GM21390 (cell line): ENCODE measurements around the gene MAP1B.
"Not testable (repeated sequence)": the region's sequence is repeated elsewhere in the genome, so short reads cannot be mapped to it uniquely, and the experiment has no call there.

Experiments used
- ATAC-seq: cut with Tn5 transposase; IDR thresholded peaks from one replicate; pipeline ENCODE4 v1.9.1; 2021; ENCODE audit not compliant: unreplicated experiment

Gene MAP1B

DNA sequence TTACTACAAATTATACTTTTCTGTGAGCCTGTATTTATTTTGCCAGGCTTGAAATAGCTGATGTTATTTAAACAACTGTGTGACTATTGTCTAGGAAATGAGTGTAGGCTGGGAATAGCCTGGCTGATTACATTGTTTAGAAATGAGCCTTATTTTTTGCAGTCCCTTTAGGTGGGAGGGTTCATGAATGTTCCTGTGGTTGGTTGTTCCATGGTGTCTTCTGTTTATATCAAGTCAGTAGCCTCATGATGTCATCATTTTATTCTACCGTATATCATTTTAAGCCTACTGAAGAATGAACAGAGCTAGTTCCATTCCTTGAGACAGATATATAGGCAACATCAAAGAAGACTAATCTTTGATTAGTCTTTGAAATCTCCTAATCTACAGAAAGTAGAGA is 53.1 kb downstream of the MAP1B start:
- no peak for ATAC-seq

DNA sequence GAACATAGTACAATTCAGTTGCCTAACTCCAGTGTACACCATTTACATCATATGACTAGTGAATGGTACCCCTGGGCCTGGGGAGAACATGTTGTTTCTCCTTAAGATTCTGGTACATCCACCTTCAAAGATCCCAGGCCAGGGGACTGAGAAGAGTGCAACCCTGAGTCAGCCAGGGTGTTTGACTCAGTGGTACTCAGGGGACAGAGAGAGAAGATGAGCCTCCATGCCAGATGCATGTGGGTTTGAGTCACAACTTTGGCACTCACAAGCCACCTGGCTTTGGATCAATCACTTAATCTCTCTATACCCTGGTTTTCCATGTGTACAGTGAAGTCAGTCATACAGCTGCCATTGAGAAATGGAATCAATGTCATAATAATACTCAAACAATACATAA is 53.7 kb downstream of the MAP1B start:
- no peak for ATAC-seq

DNA sequence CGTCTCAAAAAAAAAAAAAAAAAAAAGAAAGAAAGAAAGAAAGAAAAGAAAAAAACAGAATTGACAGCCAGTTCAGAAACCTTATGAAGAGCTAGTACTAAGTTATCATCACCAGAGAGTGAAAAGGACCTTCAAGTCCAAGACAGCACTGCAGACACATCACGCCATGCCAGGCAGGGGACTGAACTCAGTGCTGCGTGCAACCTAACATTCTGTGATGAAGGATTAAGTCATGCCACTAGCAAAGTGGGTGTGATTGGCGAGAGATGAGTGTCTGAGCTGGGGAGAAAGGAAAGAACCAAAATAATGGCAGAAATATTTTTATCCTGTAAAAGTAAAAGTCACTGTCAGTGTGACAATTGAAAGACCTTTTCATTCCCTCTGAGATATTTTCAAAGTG is 54.7 kb downstream of the MAP1B start:
- no peak for ATAC-seq

DNA sequence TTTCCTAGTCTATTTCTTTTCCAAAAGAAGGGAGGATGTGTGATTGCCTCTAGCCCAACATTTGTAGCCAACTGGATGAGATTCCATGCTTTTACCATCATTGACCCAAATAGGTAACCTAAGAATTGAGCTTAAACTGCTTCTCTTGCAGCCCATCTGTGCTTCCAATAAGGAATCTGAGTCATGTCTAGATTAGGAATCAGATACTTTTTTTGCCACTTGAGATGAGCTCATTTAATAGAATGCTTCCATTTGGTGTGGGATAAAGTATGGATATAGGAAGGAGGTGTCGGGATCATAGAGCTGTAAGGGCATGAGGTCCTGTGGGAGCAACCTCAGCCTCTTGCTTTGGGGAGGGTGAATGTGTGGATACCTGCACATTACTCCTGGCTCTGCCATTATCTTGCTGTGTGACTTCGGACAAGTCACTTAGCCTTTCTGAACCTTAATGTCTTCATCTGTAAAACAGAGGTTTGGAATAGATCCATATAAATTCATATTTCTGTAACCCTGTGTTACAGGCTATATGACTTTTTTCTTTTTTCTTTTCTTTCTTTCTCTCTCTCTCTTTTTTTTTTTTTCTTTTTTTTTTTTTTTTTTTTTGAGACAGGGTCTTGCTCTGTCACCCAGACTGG is 56.2 kb downstream of the MAP1B start:
- ATAC-seq: no peak

DNA sequence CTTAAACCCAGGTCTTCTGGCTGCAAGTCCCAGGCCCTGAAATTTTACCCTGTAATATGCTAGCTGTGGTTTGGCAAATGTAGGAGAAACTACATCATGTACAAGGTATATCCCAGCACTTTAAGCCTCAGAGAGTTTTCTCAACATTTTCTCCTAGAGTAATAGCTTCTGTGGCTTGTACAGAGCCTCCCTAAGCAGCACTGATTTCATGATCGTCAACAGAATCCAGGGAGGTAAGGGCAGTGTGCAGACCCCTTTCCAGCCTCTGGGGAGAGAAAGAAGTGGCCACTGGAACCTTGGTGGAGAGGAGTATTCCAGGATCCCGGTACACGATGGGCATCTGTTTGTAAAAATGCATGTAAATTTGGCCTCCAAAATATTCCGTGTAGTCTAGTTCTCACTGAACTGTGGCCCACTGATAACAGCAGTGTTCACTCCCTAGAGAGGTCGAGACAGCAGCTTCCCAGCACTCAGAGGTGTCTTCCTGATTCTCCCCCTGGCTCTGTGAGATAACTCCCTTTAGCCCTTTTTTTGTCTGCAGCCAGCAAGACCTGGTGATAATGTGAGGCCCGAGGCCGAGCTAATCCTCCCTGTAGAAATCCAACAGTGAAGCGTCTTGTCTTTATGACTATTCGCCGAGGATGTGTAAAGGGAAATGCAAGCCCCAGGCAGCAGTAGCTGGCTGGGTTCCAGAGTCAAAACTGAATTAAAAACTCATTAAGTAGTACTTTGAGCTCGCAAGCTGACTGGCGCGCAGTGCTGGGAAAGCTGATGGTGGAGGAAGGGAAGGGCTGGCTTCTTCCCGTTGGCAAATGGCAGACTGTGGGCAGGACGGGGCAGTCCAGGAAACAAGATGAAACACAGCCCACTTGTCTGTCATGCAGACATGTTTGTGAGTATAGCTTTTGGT is 59.0 kb downstream of the MAP1B start:
- ATAC-seq: no peak

DNA sequence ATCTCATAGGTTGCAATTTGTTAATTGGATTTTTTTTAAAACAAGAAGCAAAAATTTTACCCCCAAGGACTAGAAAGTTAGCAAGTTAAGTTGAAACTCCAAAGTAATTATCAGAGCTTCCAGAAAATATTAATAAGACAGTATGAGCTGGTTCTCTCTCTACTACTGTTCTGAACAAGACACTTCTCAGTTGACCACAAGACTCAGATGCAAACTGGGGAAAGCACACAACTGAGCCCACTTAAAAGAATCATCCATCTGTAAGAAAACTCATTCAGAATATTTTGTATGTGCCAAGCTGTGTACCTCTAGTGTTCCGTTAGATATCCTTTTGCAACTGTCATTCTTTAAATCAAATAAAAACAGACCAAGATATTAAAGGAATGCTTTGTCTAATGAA is 60.0 kb downstream of the MAP1B start:
- ATAC-seq: no peak

DNA sequence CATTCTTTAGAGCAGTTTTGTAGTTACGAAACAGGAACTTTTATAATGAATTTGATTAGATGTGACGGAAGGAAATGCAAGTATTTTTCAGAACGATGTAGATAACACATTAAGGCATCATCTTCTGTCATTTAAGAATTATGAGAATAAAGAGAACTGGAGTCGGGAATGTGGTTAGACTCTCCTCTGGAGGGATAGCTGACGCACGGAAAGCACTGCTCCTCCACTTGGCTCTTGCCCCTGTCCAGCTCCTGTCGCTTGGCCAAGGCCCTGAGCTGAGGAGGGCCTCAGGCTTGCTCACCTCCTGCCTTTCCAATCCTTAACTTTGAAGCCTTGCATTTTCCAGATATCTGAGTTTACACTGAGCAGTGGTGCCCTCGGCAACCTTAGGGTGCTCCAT is 60.5 kb downstream of the MAP1B start:
- no peak for ATAC-seq

DNA sequence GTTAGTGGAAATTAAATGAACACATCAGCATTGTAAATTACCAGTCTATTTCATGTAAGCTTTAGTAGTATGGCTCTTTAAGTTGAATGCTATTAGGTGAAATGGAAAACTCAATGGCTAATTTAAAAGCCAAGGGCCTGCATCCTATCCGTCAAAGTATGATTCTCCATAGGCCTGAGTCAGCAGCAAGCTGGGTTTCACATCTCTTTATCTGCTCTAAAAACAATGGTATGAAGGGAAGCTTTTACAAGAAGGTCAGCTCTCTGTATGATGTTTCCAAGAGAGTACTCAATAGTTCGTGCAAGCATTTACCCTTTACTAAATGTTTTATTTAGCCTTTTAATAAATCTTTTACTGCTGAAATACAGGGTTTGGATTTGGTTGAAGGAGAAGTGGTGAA is 62.8 kb downstream of the MAP1B start:
- ATAC-seq: no peak

DNA sequence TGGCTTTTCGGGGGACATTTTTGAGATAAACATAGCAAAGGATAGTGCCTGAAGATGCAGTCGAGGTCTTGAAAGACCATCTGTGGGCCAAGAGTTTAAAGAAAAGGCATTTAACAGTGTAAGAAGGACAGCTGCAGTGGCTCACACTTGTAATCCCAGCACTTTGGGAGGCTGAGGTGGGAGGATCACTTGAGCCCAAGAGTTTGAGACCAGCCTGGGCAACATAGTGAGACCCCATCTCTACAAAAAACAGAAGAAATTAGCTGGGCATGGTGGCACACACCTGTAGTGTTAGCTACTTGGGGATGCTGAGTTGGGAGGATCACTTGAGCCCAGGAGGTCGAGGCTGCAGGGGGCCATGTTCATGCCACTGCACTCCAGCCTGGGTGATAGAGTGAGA is 63.9 kb downstream of the MAP1B start:
- not testable (repeated sequence) for ATAC-seq

DNA sequence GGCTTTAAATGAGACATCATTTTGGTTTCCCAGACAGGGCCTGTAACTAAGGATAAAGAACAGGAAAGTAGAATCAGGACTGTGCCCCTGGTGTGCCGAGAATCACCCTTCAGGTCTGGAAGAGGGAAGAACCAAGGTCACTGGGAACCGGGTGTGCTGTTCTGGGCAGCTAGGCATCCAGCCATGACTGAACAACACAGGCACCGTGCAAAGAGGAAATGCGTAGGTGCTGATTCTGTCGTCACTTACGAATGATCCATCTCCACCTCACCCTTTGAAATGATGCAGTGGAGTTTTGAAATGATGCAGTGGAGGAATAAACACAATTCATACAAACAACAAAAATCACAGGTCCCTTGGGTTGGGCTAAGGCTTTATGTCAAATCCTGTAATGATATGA is 64.4 kb downstream of the MAP1B start:
- no peak for ATAC-seq

DNA sequence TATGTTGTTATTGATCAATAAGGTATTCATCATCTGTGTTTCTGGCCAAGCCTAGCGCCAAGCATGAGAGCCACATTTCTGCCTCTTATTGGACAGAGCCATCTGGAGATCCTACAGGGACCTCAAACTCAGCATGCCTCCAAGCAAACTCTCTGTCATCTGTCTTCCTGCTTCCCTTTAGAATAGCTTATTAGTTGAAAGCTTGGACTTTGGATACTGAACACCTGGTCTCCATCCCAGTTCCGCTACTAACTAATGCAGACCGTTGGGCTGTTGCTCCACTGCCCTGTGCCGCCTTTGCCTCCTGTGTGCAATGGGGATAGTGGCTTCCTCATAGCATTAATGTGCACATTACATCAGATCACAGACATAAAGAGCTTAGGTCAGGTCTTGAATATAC is 65.5 kb downstream of the MAP1B start:
- ATAC-seq: no peak

DNA sequence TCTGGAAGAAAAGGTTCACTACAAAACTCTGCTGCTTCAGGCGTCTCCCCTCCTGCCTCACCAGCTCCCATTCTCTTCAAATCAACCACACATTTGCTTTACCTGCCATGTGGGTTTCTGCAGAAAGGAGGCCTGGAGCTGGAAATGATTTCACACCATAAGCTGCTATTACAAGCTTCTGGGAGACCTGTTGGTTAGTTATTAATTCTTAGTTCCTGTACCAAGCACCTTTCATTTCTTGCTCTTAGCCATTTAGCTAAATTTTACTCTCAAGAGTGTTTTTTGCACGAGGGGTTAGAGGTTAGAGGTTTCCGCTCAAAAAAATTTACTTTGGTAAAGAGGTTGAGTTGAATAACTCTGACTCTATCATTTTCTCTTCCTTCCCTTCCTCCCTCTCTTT is 70.3 kb downstream of the MAP1B start:
- ATAC-seq: peak; percentile 71

DNA sequence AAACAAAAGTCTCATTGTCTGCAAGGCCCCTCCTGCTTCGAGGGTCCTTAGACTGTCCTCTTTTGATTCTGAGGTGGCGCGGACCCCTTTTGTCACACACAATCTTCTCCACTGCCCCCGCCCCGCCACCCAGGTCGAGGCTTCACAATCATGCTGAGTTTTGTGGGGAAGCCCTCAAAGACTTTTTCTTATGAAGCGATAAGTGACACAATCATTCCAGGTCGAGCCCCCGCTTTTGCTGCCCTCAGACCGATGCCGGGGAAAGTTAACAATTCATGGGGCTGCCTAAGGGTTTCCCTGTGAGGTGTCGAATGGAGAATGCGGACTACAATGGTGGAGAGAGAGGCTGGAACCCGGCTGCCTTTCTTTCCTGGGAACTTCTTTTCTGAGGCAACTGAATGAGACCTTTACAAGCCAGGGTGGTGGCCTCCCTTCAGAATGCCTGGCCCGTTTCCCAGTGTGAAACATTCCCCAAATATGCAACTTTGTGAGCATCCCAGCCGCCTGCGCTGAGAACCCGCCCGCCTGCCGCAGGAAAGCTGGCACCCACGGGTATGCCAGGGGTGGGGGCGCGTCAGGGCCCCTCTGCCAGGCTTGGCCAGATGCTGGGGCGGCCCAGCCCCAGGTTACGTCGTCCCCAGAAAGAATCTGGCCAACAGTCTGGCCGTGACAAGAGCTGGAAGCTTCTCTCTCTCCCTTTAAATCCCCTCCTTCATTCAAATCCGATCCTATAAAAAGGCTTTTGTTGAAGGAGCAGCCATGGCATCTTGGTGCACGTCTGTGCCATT is 71.9 kb downstream of the MAP1B start:
- no peak for ATAC-seq

DNA sequence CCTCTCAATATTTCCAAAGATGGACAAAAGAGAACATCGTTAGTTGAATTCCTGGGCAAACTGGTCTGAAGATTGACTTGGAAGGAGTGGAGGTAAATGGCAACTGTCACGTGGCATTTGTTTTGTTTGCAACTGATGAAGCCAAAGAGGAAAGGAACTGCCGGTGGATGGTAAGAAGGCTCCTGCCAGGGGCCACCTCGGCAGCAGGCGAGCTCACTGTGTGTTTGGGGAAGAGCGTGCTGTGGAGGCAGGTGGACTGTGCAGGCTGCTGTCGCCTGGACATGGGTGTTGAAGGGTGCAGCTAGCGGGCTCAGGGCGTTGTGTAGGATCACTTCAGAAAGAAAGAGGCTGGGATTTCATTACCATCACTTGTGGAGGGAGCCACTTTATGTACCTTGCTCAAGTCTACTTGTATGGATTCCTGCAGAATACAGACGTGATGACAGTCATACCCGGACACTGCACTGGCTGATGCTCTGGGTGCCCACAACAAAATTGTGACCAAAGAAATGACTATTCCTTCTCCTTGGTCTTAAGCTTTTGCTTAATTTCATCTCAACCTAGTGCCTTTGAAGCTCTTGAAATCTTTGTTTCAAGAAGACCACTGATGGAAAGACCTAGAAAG is 72.7 kb downstream of the MAP1B start:
- ATAC-seq: no peak

DNA sequence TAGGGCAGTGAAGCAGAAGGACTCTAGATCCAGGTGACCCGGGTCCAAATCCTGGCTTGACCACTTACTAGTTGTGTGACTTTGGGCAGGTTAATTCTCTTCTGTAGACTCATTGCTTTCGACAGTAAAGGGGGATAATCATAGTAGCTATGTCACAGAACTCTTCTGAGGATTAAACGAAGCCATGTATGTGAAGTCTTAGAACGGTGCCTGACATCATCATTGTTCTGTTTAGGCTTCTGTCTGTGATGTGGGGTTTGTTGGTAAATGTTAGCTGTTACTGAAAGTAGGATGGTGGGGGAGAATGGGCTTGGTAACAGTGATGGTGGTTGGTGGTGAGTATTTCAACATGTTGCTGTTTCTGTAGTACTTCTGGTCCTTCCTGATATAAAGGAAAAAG is 73.7 kb downstream of the MAP1B start:
- ATAC-seq: no peak

DNA sequence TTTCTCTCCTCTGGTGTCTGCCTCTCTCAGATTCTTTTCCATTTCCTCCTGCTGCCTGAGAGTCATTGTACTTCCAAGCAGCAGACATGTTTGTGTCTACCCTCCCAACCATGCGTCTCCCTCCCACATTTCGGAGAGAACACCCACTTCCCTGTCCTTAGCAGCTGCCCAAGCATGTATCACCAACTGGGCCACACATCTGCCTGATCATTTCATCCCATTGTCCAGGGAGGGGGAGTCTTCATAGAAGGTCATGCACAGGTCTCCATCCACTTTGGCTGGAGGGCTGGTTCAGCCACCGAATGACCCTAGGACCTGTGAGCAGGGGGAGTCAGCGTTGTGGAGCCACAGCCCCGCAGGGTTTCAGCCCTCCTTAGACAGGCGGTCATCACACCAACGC is 75.4 kb downstream of the MAP1B start:
- ATAC-seq: no peak

DNA sequence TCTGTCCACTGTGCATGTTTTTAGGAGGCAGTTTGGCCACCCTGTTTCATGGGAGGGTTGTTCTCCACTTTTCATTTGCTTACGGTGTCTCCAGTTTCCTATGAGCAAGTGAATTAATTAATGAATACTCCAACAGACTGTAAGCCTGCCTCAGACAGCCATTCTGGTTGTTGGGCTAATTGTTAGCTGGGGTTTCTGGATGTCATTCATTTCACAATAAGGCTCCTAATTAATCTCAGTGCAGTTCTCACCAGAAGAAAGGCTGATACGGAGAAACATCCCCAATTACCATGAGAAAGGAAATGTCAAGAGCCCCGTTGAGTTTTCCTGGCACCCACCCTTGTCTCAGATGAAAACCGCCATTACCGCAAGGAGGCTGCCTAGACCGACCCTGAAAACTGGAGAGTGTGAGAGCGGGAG is 75.8 kb downstream of the MAP1B start:
- ATAC-seq: no peak

DNA sequence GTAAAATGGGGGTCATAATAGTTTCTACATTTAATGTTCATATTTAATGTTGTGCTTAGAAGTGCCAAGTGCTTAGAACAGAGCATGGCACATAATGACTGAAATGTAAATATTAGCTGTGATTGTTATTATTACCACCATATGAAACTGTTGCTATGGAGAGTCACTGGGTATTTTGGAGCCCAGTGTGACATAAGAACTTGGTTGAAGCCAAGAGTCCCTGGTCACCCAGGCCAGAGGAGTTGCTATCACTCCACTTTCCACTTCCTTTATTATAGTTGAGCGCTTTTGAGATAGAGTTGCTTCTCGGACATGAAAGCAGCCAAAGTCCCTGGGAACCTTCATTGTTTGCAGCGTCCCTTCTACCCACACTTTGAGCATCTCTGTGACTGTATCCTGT is 77.1 kb downstream of the MAP1B start:
- ATAC-seq: no peak

DNA sequence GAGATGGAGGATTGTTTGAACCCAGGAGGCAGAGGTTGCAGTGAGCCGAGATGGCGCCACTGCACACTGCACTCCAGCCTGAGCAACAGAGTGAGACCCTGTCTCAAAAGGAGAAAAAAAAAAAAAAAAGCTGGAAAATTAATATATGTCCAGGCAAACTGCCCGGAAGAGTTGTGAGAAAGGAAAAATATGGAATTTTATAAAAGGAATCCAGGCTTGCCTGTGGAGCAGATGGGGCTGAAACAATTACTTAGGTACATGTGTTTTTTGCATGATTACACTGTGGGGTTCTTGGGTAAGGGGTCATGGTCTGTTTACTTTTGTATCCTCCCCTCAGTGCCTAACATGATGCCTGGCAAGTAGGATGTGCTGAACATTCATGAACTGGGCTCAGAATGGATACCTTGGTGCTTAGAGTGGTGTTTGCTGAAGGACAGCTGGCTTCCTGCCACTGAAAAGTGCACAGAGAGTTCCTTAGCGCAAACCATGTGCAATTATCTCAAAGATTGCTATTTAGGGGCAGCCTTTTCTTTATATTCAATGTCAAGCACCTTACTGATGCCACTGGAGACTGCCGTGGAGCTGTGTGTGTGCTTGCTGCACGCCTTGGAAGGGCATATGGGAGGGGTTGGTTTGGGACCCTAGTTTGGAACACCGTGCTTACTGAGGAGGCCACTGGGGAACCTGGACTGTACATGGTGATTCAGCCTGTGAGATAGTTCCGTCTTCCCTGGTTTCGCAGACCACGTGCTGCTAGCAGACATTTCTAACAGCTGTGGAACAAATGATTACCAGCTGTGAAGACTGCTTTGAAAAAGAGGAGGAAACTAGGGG is 78.4 kb downstream of the MAP1B start:
- ATAC-seq: no peak

DNA sequence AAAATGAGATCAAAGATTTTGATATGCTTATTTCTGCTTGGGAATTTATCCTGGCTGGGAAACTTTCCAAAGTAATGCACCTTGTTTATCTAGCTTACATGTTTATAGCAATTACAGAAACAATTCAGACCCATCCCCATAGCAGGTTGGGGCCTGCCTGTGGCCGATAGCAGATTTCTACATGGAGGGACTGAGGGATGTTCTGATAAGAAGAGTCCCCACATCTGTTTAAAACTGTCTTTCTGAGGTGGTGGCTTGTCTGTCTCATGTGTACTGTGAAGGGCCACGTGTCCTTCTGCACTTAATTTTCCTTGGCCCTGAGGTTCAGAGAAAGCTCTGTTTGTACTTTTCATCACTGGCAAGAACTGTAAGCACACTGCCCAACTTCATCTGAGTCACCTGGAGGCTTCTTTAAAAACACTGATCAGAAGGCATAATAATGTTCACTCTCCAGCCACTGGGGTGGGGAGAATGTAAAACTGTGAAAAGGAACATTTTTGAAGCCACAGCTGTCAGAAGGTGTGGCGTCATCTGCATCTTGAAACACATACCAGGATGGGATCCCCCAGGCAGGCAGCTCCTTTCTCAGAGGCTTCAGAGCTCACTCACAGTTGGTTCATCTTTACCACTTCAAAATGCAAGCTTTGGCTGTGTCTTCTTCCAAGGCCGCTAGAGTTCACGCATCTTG is 80.3 kb downstream of the MAP1B start:
- no peak for ATAC-seq
